Astrocyte (in vitro differentiated cells and primary cell): ENCODE results near the gene HOXD10. TPM values are rescaled to one million over a fixed set of nuclear protein-coding genes. Genes with fewer than 3 reads are reported as not detected.

Experiments
- DNase-seq: peaks from one replicate; pipeline ENCODE4 v3.0.0-alpha.2; 2010; ENCODE audit warnings: low read depth
- FAIRE-seq: peaks from 2 replicates; lab custom pipeline; 2011; peaks lifted over from hg19 to GRCh38; lab: Jason Lieb, UNC
- H2AFZ ChIP-seq: 2 replicates; pipeline ENCODE4 v1.6.0; 2012; ENCODE audit warnings: low read depth, low read length, inconsistent platforms
- H3K27ac ChIP-seq: 2 replicates; pipeline ENCODE4 v1.5.1; 2011; ENCODE audit warnings: low read depth, low read length, inconsistent platforms
- H3K27me3 ChIP-seq: 2 replicates; pipeline ENCODE4 v1.6.0; 2011; ENCODE audit warnings: low read length, inconsistent platforms; ENCODE audit not compliant: insufficient read depth
- H3K36me3 ChIP-seq: 2 replicates; pipeline ENCODE4 v1.5.1; 2011; ENCODE audit warnings: low read length, inconsistent platforms; ENCODE audit not compliant: insufficient read depth
- H3K4me1 ChIP-seq: 2 replicates; pipeline ENCODE4 v1.5.1; 2011; ENCODE audit warnings: low read length, inconsistent platforms; ENCODE audit not compliant: insufficient read depth
- H3K4me2 ChIP-seq: 2 replicates; pipeline ENCODE4 v1.6.0; 2012; ENCODE audit warnings: low read length, inconsistent platforms
- H3K4me3 ChIP-seq: 2 replicates; pipeline ENCODE4 v1.5.1; 2011; ENCODE audit warnings: low read depth, mild to moderate bottlenecking, low read length, inconsistent platforms; ENCODE audit not compliant: insufficient read depth
- H3K79me2 ChIP-seq: 2 replicates; pipeline ENCODE4 v1.6.0; 2012; ENCODE audit warnings: mild to moderate bottlenecking, low read length, inconsistent platforms; ENCODE audit not compliant: insufficient read depth
- H3K9ac ChIP-seq: 2 replicates; pipeline ENCODE4 v1.6.0; 2012; ENCODE audit warnings: mild to moderate bottlenecking, low read length, inconsistent platforms
- H3K9me3 ChIP-seq: 2 replicates; pipeline ENCODE4 v1.5.1; 2012; ENCODE audit warnings: low read depth, mild to moderate bottlenecking, low read length, inconsistent platforms; ENCODE audit not compliant: insufficient read depth
- H4K20me1 ChIP-seq: 2 replicates; pipeline ENCODE4 v1.6.0; 2012; ENCODE audit warnings: low read length, inconsistent platforms; ENCODE audit not compliant: insufficient read depth
- H3K27ac Mint-ChIP-seq: one replicate; pipeline ENCODE4 v1.8.0; 2021; ENCODE audit warnings: mild to moderate bottlenecking, mixed read lengths; ENCODE audit not compliant: unreplicated experiment
- H3K27me3 Mint-ChIP-seq: one replicate; pipeline ENCODE4 v1.8.0; 2021; ENCODE audit warnings: low read depth, mixed read lengths; ENCODE audit not compliant: unreplicated experiment
- H3K36me3 Mint-ChIP-seq: one replicate; pipeline ENCODE4 v1.8.0; 2021; ENCODE audit warnings: low read depth, mixed read lengths; ENCODE audit not compliant: unreplicated experiment
- H3K4me1 Mint-ChIP-seq: one replicate; pipeline ENCODE4 v1.8.0; 2021; ENCODE audit warnings: low read depth, mixed read lengths; ENCODE audit not compliant: unreplicated experiment
- H3K4me3 Mint-ChIP-seq: one replicate; pipeline ENCODE4 v1.8.0; 2021; ENCODE audit warnings: mild to moderate bottlenecking, moderate library complexity, mixed read lengths; ENCODE audit not compliant: unreplicated experiment
- H3K9me3 Mint-ChIP-seq: one replicate; pipeline ENCODE4 v1.8.0; 2021; ENCODE audit warnings: mild to moderate bottlenecking, mixed read lengths; ENCODE audit not compliant: unreplicated experiment
- EZH2 ChIP-seq: IDR thresholded peaks from 2 replicates; pipeline ENCODE4 v1.6.1; 2012; ENCODE audit warnings: mild to moderate bottlenecking, low read length, inconsistent platforms; ENCODE audit not compliant: insufficient read depth
- total RNA-seq: library from RNA; stranded (reverse); gene quantifications from 2 replicates; pipeline ENCODE4 v1.2.1, GENCODE V29; 2021
- TF ChIP-seq, protein P1 (sequence below): IDR thresholded peaks from 2 replicates; pipeline ENCODE4 v1.5.1; 2011; ENCODE audit warnings: low read depth, mild to moderate bottlenecking, inconsistent platforms, low read length, moderate library complexity; ENCODE audit not compliant: insufficient read depth

HOXD10 gene
- total RNA-seq, 1 donor from 2014 or later = not detected

- DNase-seq (no peak), FAIRE-seq (no peak)
- H3K4me2 ChIP-seq = no peak overlapping the region
- H3K27ac Mint-ChIP-seq = peak overlapping the region; percentile 81
- H3K4me3 ChIP-seq = no peak overlapping the region
- peaks cover 20% of the 10 kb centered on the region for H4K20me1 ChIP-seq
- H3K4me1 ChIP-seq = peaks cover 3% of the 10 kb centered on the region
- H3K36me3 Mint-ChIP-seq = peaks cover 4% of the 10 kb centered on the region
- H3K79me2 ChIP-seq = no peaks in the 10 kb centered on the region
- H2AFZ ChIP-seq = no peak overlapping the region
- TF ChIP-seq, protein P1, sequence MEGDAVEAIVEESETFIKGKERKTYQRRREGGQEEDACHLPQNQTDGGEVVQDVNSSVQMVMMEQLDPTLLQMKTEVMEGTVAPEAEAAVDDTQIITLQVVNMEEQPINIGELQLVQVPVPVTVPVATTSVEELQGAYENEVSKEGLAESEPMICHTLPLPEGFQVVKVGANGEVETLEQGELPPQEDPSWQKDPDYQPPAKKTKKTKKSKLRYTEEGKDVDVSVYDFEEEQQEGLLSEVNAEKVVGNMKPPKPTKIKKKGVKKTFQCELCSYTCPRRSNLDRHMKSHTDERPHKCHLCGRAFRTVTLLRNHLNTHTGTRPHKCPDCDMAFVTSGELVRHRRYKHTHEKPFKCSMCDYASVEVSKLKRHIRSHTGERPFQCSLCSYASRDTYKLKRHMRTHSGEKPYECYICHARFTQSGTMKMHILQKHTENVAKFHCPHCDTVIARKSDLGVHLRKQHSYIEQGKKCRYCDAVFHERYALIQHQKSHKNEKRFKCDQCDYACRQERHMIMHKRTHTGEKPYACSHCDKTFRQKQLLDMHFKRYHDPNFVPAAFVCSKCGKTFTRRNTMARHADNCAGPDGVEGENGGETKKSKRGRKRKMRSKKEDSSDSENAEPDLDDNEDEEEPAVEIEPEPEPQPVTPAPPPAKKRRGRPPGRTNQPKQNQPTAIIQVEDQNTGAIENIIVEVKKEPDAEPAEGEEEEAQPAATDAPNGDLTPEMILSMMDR = no peak
- no peak for TF ChIP-seq EZH2
- H3K4me3 Mint-ChIP-seq = no peak overlapping the region
- H3K4me1 Mint-ChIP-seq = peaks cover 5% of the 10 kb centered on the region
- no peaks in the 10 kb centered on the region for H3K36me3 ChIP-seq
- H3K27me3 Mint-ChIP-seq = peaks cover 79% of the 10 kb centered on the region
- no peak overlapping the region for H3K27ac ChIP-seq
- no peak overlapping the region for H3K9ac ChIP-seq
- peaks cover 3% of the 10 kb centered on the region for H3K9me3 ChIP-seq
- H3K9me3 Mint-ChIP-seq = peaks cover 34% of the 10 kb centered on the region
- H3K27me3 ChIP-seq = peaks cover 88% of the 10 kb centered on the region
Measured at GRCh38 chr2:176081376-176081836, 35.2 kb upstream of the HOXD10 start.

DNA sequence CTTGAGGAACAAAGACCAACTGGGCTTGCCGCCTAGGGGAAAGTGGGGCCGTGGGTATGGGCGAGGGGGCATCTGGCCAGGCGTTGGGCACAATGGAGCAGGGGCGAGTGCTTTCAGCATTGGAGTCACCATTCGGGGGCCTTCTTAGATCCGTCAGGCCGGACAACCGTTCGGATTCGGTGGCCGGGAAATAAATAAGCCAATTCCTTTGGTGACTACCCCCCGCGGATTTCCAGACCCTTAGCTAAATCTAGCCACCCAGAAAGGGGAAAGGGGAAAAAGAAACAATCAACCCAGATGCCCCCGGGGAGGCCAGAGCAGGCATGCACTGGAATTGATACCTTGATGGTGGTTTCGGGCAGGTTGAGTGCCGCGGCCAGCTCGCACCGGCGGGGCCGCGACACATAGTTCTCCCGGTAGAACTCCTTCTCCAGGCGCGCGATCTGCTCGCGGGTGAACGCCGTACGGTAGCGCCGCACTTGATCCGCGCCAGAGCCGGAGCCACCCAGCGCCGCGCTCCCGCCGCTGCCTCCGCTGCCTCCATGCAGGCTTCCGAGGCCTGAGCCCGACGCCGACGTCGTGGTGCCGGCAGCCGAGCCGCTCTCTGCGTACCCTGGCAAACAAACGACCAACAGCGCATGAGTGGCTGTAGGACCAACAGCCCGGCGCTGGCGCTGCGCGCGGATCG is 34.6 kb upstream of the HOXD10 start:
- Histone ChIP-seq H3K36me3 (no peaks in the 10 kb centered on the region), H3K4me3 (no peak overlapping the region), H3K4me2 (no peak overlapping the region), H3K27ac (no peak overlapping the region), H3K27me3 (peaks cover 88% of the 10 kb centered on the region), H3K4me1 (peaks cover 3% of the 10 kb centered on the region), H3K9me3 (peaks cover 3% of the 10 kb centered on the region), H3K79me2 (no peaks in the 10 kb centered on the region), H4K20me1 (peaks cover 20% of the 10 kb centered on the region), H2AFZ (no peak overlapping the region), H3K9ac (no peak overlapping the region)
- Mint-ChIP-seq H3K9me3 (peaks cover 36% of the 10 kb centered on the region), H3K27ac (peak overlapping the region; percentile 81), H3K4me1 (peaks cover 5% of the 10 kb centered on the region), H3K4me3 (no peak overlapping the region), H3K36me3 (peaks cover 5% of the 10 kb centered on the region), H3K27me3 (peaks cover 79% of the 10 kb centered on the region)
- DNase-seq (no peak), FAIRE-seq (no peak)
- TF ChIP-seq, protein P1 = no peak
- peak; percentile 97 for TF ChIP-seq EZH2

DNA sequence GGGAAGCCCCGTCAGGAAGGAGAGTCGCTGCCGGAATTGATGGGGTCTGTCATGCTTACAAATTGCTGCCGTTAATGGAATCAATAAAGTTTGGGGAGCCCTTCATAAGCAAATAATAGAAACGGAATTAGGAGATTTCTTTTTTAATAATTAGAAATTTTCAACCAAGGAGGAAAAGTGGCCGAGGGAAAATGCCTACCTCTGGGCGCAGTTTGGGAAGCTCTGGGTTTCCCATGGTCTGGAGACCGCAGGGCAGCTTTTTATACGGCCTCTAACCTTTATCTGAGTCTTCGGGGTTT is 34.1 kb upstream of the HOXD10 start:
- Histone ChIP-seq H3K9ac (no peak overlapping the region), H2AFZ (no peak overlapping the region), H3K4me2 (no peak overlapping the region), H3K27ac (no peak overlapping the region), H4K20me1 (peaks cover 20% of the 10 kb centered on the region), H3K27me3 (peaks cover 90% of the 10 kb centered on the region), H3K4me3 (no peak overlapping the region), H3K36me3 (no peaks in the 10 kb centered on the region), H3K79me2 (no peaks in the 10 kb centered on the region), H3K9me3 (peaks cover 3% of the 10 kb centered on the region), H3K4me1 (peaks cover 3% of the 10 kb centered on the region)
- TF ChIP-seq, protein P1 = no peak
- TF ChIP-seq EZH2 = no peak
- Mint-ChIP-seq H3K4me3 (no peak overlapping the region), H3K9me3 (peaks cover 37% of the 10 kb centered on the region), H3K27ac (no peak overlapping the region), H3K27me3 (peaks cover 79% of the 10 kb centered on the region), H3K36me3 (peaks cover 6% of the 10 kb centered on the region), H3K4me1 (peaks cover 5% of the 10 kb centered on the region)
- no peak for DNase-seq
- FAIRE-seq = no peak
